ENCODE data around the gene ESRRB.

The ESRRB gene

DNA sequence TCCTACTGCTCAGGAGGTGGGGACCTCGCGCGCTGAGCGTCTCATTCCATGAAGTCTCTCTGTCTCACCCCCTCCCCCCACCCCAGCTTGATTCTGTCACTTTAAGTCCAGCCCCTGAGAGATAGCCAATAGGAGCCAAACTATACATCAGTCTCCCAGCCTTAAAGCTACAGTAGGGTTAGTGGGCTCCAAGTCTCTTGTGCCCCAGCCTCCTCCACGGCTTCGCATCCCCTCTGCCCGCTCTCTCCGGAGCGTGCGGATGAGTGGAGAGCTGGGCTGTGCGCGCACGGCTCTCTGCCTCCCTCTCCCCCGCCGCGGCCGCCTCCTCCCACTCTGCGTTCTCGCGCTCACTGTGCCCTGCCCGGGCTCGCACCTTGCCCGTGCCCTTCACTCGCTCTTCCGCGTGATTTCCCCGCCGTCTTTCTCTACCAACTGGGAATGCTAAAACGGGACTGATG, at the start of gene ESRRB:
TSS of gene ESRRB (plus strand) at position 191 of the 458 bp plus-strand sequence. CDS start at position 456, 265 bp downstream.
- DNase-seq (ENCODE audit: low spot score) = no peak

GRCh38 chr14:76326918-76327689, 48.8 kb upstream of the ESRRB start:
- no peak for DNase-seq (ENCODE audit: low spot score)

DNA sequence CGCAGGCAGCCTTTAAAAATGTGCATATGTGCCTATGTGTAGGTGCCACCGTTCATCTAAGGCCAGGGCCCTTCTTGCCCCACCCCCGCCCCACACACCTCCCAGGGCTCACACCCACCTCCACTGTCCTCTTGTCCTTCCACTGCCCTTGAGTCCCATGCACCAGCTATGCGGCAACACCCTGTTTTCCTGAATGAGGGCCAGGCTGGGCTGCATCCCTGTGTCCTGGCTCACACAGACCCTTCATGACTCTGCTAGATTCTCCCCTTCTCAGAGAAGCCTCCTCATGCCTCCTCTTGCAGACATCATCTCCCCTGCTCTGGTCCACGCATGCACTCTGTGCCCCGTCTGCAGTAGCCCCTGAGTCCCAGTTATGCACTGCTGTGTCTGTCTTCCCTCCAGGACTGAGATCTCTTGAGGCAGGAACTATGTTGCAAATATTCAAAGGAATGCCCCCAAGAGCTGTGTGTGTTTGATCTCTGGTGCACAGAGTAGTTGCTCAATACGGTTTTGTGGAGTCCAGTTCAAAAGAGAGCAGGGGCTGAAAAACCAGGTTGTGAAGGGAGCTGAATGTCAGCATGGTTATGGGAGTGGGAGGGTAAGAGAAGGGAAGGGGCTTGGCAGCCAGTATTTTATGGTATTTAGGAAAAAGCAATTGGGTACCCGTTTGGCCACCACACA, 47.3 kb upstream of the ESRRB start:
- DNase-seq (ENCODE audit: low spot score) = no peak

- no peak for DNase-seq (ENCODE audit: low spot score)
Observed at GRCh38 chr14:76329154-76329928, 46.6 kb upstream of the ESRRB start.

- no peak for DNase-seq (ENCODE audit: low spot score)
Observed at GRCh38 chr14:76329951-76330350, 46.0 kb upstream of the ESRRB start.

DNA sequence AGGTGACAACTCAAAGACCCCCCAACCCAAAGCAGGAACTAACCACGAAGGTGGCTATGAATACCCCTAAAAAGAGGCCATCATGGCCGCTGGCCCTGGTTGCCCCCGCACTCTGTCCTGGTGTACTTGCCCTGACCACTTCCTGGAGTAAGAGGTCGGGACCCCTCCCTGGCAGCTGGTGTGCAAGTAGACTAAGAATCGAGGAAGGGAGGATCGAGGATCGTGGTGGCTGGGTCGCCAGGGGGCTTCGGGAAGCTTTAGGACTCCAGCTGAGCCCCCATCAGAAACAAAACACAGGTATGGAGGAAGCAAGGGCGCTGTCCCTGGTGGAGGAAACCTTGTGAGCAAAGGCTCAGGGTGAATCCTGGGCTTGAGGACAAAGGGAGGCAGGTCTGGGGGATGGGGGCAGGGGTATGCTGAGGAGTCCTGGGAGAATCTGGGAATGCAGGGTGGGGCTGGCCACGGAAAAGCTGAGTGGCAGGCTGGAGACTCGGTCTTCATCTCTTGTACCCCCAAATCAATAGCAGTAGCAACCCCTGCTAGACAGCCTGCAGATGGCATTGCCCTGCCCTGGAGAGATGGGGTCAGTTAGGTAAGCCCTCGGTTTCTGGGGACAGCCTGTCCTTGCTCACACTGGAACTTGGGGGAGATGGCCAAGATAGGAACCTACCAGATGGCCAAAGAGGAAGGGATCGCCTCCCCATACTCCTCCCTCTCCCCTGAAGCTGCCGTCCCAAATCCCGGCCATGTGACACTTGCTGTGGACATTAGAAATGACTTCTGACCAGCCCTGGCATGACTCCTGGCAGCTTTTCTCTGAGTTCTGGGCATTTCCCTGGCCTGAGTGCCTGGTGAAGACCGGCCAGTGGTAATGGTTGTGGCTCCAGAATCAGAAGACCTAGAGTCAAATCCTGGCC, 45.3 kb upstream of the ESRRB start:
- no peak for DNase-seq (ENCODE audit: low spot score)

DNA sequence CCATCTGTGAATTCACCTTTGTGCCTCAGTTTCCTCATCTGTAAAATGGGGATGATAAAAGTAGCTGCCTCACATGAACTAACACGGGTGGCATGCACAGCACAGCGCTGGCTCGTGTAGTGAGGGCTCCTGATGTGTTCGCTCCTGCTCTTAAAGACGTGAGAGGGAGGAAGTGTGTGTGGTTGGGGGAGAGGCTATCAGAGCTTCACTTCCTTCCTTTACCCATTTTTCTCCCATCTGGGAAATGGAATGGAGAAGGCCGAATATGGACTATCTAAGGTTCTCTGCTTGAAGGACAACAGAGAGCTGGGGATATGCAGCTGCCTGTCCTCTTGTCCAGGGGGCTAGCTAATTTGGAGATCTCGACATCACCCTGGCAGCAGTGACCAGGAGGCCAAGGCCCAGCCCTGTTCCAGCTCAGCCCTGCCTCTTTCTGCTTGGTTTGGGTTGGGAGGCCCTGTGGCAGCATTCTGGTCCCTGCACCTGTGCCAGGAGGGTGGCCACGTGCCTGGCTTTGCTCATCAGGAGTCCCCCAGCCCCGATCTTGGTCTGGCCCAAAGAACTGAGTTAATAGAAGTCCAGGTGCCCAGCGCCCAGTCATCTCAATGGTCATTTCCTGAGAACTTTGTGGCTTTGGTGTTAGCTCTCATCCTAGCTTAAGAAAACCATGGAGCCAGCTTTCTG, 44.5 kb upstream of the ESRRB start:
- no peak for DNase-seq (ENCODE audit: low spot score)

DNA sequence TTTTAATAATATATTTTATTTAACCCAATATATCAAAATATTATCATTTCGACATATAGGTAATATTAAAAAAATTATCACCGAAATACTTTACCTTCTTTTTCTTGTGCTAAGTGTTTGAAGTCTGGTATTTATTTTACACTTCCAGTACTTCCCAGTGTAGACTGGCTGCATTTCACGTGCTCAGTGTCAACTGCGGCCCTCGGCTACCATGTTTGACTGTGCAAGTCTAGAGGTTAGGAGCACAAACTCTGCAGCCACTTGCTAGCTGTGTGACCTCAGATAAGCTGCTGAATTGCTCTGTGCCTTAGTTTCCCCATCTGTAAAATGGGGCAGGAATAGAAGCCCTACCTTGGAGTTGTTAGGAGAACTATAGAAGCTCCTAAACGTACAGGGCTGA, 42.3 kb upstream of the ESRRB start:
- no peak for DNase-seq (ENCODE audit: low spot score)

- no peak for DNase-seq (ENCODE audit: low spot score)
Observed at GRCh38 chr14:76334316-76334715, 41.6 kb upstream of the ESRRB start.

GRCh38 chr14:76336876-76337275, 39.1 kb upstream of the ESRRB start:
- DNase-seq (ENCODE audit: low spot score) = no peak

- DNase-seq (ENCODE audit: low spot score) = no peak
Observed at GRCh38 chr14:76337635-76338545, 38.0 kb upstream of the ESRRB start.

DNA sequence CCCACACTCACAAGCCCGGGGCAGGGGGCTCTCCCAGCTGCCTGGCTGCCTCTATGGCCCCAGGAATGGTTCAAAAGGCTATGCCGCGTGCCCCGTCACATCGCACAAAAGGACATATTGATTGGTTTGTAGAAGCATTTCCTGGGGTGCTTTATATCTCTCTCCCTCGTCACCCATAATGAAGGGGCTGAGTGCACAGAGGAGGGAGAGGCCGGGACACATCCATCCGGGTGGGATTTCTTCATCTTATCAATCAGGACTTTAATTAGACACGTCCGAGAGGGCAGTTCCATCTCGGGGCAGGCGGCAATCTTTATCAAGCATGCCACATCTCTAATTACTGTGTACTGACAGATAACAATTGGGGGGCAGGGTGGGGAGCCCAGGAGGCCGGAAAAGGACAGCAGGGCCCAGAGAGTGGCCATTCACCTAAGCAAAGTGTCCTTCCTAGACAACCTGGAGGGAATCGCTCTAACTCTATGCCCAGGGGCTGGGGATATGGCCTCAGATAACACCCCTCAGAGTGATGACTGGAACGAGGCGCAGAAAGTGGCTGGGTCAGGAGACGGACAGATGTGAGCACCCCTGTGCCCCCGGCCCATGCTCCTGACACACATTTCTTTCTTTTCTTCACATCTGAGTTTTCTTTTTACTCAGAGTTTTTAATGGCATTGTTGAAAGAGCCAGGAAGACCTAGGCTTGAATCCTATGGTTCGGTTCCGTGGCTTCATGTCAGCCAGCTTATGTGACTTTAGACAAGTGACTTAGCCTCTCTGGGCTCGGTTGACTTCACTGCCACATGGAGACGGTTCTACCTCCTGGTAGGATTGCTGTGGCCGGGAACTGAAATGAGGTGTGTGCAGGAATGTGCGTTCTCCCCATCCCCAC, 36.0 kb upstream of the ESRRB start:
- DNase-seq (ENCODE audit: low spot score) = no peak

- no peak for DNase-seq (ENCODE audit: low spot score)
Observed at GRCh38 chr14:76343386-76343785, 32.6 kb upstream of the ESRRB start.

GRCh38 chr14:76346391-76347160, 29.4 kb upstream of the ESRRB start:
- no peak for DNase-seq (ENCODE audit: low spot score)

DNA sequence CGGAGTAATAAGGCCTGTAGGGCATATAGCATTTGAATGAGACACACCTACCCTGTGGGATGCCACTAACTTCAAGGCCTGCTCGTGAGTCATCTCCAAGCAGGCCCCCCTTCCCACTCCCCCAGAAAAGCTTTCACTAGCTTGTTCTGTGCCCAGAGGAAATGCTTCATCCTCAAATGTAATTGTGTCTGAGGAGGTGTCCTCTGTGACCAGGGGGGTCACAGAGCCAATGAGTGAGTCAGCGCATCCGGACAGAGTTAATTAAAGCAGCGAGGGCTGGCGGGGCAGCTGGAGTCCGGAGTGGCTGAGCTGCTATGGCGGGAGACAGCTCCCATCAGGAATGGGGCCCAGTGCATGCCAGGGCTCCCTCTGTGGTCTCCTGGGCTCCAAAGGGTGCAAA, 27.0 kb upstream of the ESRRB start:
- DNase-seq (ENCODE audit: low spot score) = no peak

DNA sequence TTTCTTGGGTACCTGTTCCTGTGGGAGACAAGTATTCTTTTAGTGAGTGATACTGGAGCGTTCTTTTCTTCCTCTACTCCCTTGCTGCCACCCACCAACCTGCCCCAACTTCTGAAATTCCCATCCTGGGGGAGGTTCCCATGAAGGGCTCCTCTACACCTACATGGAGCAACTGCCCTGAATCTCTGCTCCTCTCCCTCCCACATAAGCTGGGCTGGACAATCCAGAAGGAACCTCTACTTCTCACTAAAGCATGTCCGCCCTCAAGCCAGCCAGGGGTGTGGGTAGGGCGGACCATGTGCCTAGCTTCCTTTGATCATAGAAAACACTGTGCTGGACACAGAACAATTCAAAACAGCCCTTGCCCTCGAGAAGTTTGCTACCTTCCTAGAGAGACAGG, 25.9 kb upstream of the ESRRB start:
- DNase-seq (ENCODE audit: low spot score) = no peak

DNA sequence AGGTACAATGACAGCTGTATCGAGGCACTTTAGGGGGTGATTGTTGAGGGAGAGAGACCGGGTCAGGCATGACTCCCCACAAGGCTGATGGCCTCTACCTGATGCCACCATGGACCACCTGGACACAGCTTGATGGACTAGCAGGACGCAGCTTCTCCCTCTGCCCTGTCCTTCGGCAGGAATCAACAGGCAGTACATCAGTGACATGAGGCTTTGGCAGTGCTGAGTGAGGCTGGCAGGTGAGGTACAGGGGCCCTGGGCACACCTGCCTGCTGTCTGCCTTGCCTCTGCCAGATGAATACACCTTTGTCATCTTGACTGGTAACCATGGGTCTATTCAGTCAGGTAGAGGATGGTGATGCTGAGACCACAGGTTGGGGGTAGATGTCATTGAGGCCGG, 25.3 kb upstream of the ESRRB start:
- DNase-seq (ENCODE audit: low spot score) = no peak

GRCh38 chr14:76351941-76352340, 24.0 kb upstream of the ESRRB start:
- DNase-seq (ENCODE audit: low spot score) = no peak

Data from putamen (tissue), 1 donor.